Measurements from ENCODE around the gene NHERF1. TPM values are rescaled to one million over a fixed set of nuclear protein-coding genes. Genes with fewer than 3 reads are reported as not detected.

NHERF1 gene
- total and polyA plus RNA-seq, 9 of the 15 experiments (the other 6 are each of a cell fraction or from before 2014, with no cell fraction given): 11.4 to 79.9 (median 36.9) TPM

Small RNA genes lying within 50 kb of the gene (microRNA-seq; reads per million reads assigned to microRNA genes)
- gene MIR3615 (ENCODE audit: borderline microRNAs expressed): 2.5 reads per million, percentile 31 among the genes with 10 or more reads in this experiment

Other genes with a start within 250 kb of the NHERF1 start
Only the 7 nearest of the 16 such genes appear.
- not detected in 2 replicates for gene CD300E, start 124.9 kb upstream of the NHERF1 start, total RNA-seq (2014; rRNA removed)
- not detected in 2 replicates for gene CD300E, start 124.9 kb upstream of the NHERF1 start, total RNA-seq (2014; rRNA removed; fragmentation: Illumina TruSeq; extraction: Trizol)
- gene CD300E, start 124.9 kb upstream of the NHERF1 start, total RNA-seq (2015; rRNA removed; fragmentation: Illumina TruSeq; extraction: Trizol): not detected in 2 replicates
- gene CD300E, start 124.9 kb upstream of the NHERF1 start, total RNA-seq (2021): not detected in 2 replicates
- gene CD300E, start 124.9 kb upstream of the NHERF1 start, polyA plus RNA-seq (2011; rRNA removed): not detected in 2 replicates
- gene CD300E, start 124.9 kb upstream of the NHERF1 start, polyA plus RNA-seq (2014; fragmentation: Illumina TruSeq; extraction: Trizol): not detected in 2 replicates
- gene CD300E, start 124.9 kb upstream of the NHERF1 start, polyA plus RNA-seq (2014; fragmentation: Nextera tagmentation; extraction: Ambion mirVana): not detected
- gene CD300E, start 124.9 kb upstream of the NHERF1 start, polyA plus RNA-seq (2014; rRNA removed): not detected in 2 replicates
- not detected in 2 replicates for gene CD300LF, start 35.7 kb upstream of the NHERF1 start, total RNA-seq (2014; rRNA removed)
- not detected in 2 replicates for gene CD300LF, start 35.7 kb upstream of the NHERF1 start, total RNA-seq (2014; rRNA removed; fragmentation: Illumina TruSeq; extraction: Trizol)
- gene CD300LF, start 35.7 kb upstream of the NHERF1 start, total RNA-seq (2015; rRNA removed; fragmentation: Illumina TruSeq; extraction: Trizol): not detected in 2 replicates
- gene CD300LF, start 35.7 kb upstream of the NHERF1 start, total RNA-seq (2021): not detected in 2 replicates
- not detected in 2 replicates for gene CD300LF, start 35.7 kb upstream of the NHERF1 start, polyA plus RNA-seq (2011; rRNA removed)
- not detected in 2 replicates for gene CD300LF, start 35.7 kb upstream of the NHERF1 start, polyA plus RNA-seq (2014; fragmentation: Illumina TruSeq; extraction: Trizol)
- gene CD300LF, start 35.7 kb upstream of the NHERF1 start, polyA plus RNA-seq (2014; fragmentation: Nextera tagmentation; extraction: Ambion mirVana): not detected
- gene CD300LF, start 35.7 kb upstream of the NHERF1 start, polyA plus RNA-seq (2014; rRNA removed): not detected in 2 replicates
- not detected in 2 replicates for gene RAB37, start 11.4 kb upstream of the NHERF1 start, total RNA-seq (2014; rRNA removed)
- not detected in 2 replicates for gene RAB37, start 11.4 kb upstream of the NHERF1 start, total RNA-seq (2014; rRNA removed; fragmentation: Illumina TruSeq; extraction: Trizol)
- 0.11 and 0.23 TPM in 2 replicates for gene RAB37, start 11.4 kb upstream of the NHERF1 start, total RNA-seq (2015; rRNA removed; fragmentation: Illumina TruSeq; extraction: Trizol)
- gene RAB37, start 11.4 kb upstream of the NHERF1 start, total RNA-seq (2021): 0.27 TPM in 1 of 2 replicates, not detected in the other
- gene RAB37, start 11.4 kb upstream of the NHERF1 start, polyA plus RNA-seq (2011; rRNA removed): 0.03 and 0.21 TPM in 2 replicates
- 0.04 and 0.12 TPM in 2 replicates for gene RAB37, start 11.4 kb upstream of the NHERF1 start, polyA plus RNA-seq (2014; fragmentation: Illumina TruSeq; extraction: Trizol)
- under 1 TPM in 1 of 2 experiments, not detected in 1; 0.03 TPM for gene RAB37, start 11.4 kb upstream of the NHERF1 start, polyA plus RNA-seq (2014; fragmentation: Nextera tagmentation; extraction: Ambion mirVana)
- gene RAB37, start 11.4 kb upstream of the NHERF1 start, polyA plus RNA-seq (2014; rRNA removed): not detected in 2 replicates
- gene NAT9, start 27.7 kb downstream of the NHERF1 start, total RNA-seq (2014; rRNA removed): 28.8 and 31.9 TPM in 2 replicates
- gene NAT9, start 27.7 kb downstream of the NHERF1 start, total RNA-seq (2014; rRNA removed; fragmentation: Illumina TruSeq; extraction: Trizol): 28.3 and 42.2 TPM in 2 replicates
- 39.4 and 40.8 TPM in 2 replicates for gene NAT9, start 27.7 kb downstream of the NHERF1 start, total RNA-seq (2015; rRNA removed; fragmentation: Illumina TruSeq; extraction: Trizol)
- gene NAT9, start 27.7 kb downstream of the NHERF1 start, total RNA-seq (2021): 56.8 and 63.6 TPM in 2 replicates
- gene NAT9, start 27.7 kb downstream of the NHERF1 start, polyA plus RNA-seq (2011; rRNA removed): 42.4 and 52.0 TPM in 2 replicates
- gene NAT9, start 27.7 kb downstream of the NHERF1 start, polyA plus RNA-seq (2014; fragmentation: Illumina TruSeq; extraction: Trizol): 37.1 and 39.9 TPM in 2 replicates
- 1 to 10 TPM; 4.2 to 5.9 TPM for gene NAT9, start 27.7 kb downstream of the NHERF1 start, polyA plus RNA-seq (2014; fragmentation: Nextera tagmentation; extraction: Ambion mirVana)
- 59.9 and 63.8 TPM in 2 replicates for gene NAT9, start 27.7 kb downstream of the NHERF1 start, polyA plus RNA-seq (2014; rRNA removed)
- gene GRIN2C, start 111.3 kb downstream of the NHERF1 start, total RNA-seq (2014; rRNA removed): under 0.01 and 0.16 TPM in 2 replicates
- 0.03 and 0.04 TPM in 2 replicates for gene GRIN2C, start 111.3 kb downstream of the NHERF1 start, total RNA-seq (2014; rRNA removed; fragmentation: Illumina TruSeq; extraction: Trizol)
- gene GRIN2C, start 111.3 kb downstream of the NHERF1 start, total RNA-seq (2015; rRNA removed; fragmentation: Illumina TruSeq; extraction: Trizol): 0.07 and 0.08 TPM in 2 replicates
- 0.33 and 0.40 TPM in 2 replicates for gene GRIN2C, start 111.3 kb downstream of the NHERF1 start, total RNA-seq (2021)
- gene GRIN2C, start 111.3 kb downstream of the NHERF1 start, polyA plus RNA-seq (2011; rRNA removed): 0.08 and 0.10 TPM in 2 replicates
- gene GRIN2C, start 111.3 kb downstream of the NHERF1 start, polyA plus RNA-seq (2014; fragmentation: Illumina TruSeq; extraction: Trizol): 0.10 TPM in 1 of 2 replicates, not detected in the other
- gene GRIN2C, start 111.3 kb downstream of the NHERF1 start, polyA plus RNA-seq (2014; fragmentation: Nextera tagmentation; extraction: Ambion mirVana): not detected
- 0.08 and 0.20 TPM in 2 replicates for gene GRIN2C, start 111.3 kb downstream of the NHERF1 start, polyA plus RNA-seq (2014; rRNA removed)
- gene FDXR, start 124.4 kb downstream of the NHERF1 start, total RNA-seq (2014; rRNA removed): 62.2 and 76.4 TPM in 2 replicates
- gene FDXR, start 124.4 kb downstream of the NHERF1 start, total RNA-seq (2014; rRNA removed; fragmentation: Illumina TruSeq; extraction: Trizol): 8.7 and 14.3 TPM in 2 replicates
- gene FDXR, start 124.4 kb downstream of the NHERF1 start, total RNA-seq (2015; rRNA removed; fragmentation: Illumina TruSeq; extraction: Trizol): 40.6 and 46.1 TPM in 2 replicates
- 68.7 and 70.7 TPM in 2 replicates for gene FDXR, start 124.4 kb downstream of the NHERF1 start, total RNA-seq (2021)
- 25.4 and 30.9 TPM in 2 replicates for gene FDXR, start 124.4 kb downstream of the NHERF1 start, polyA plus RNA-seq (2011; rRNA removed)
- 13.6 and 40.4 TPM in 2 replicates for gene FDXR, start 124.4 kb downstream of the NHERF1 start, polyA plus RNA-seq (2014; fragmentation: Illumina TruSeq; extraction: Trizol)
- gene FDXR, start 124.4 kb downstream of the NHERF1 start, polyA plus RNA-seq (2014; fragmentation: Nextera tagmentation; extraction: Ambion mirVana): 1 to 10 TPM in 1 of 2 experiments, under 1 TPM in 1; 0.89 to 2.8 TPM
- gene FDXR, start 124.4 kb downstream of the NHERF1 start, polyA plus RNA-seq (2014; rRNA removed): 58.6 and 62.9 TPM in 2 replicates
- gene FADS6, start 145.0 kb downstream of the NHERF1 start, total RNA-seq (2014; rRNA removed): not detected in 2 replicates
- gene FADS6, start 145.0 kb downstream of the NHERF1 start, total RNA-seq (2014; rRNA removed; fragmentation: Illumina TruSeq; extraction: Trizol): not detected in 2 replicates
- 0.22 TPM in 1 of 2 replicates, not detected in the other for gene FADS6, start 145.0 kb downstream of the NHERF1 start, total RNA-seq (2015; rRNA removed; fragmentation: Illumina TruSeq; extraction: Trizol)
- not detected in 2 replicates for gene FADS6, start 145.0 kb downstream of the NHERF1 start, total RNA-seq (2021)
- 0.12 and 0.18 TPM in 2 replicates for gene FADS6, start 145.0 kb downstream of the NHERF1 start, polyA plus RNA-seq (2011; rRNA removed)
- not detected in 2 replicates for gene FADS6, start 145.0 kb downstream of the NHERF1 start, polyA plus RNA-seq (2014; fragmentation: Illumina TruSeq; extraction: Trizol)
- gene FADS6, start 145.0 kb downstream of the NHERF1 start, polyA plus RNA-seq (2014; fragmentation: Nextera tagmentation; extraction: Ambion mirVana): not detected
- not detected in 2 replicates for gene FADS6, start 145.0 kb downstream of the NHERF1 start, polyA plus RNA-seq (2014; rRNA removed)